Occipital lobe (tissue), 2 donors: ENCODE results near the gene CTDSP2. TPM values are rescaled to one million over a fixed set of nuclear protein-coding genes. Genes with fewer than 3 reads are reported as not detected.
A peak's percentile ranks its signal among the peaks of the same experiment; 100 is the strongest.
"Not testable (repeated sequence)": the region's sequence is repeated elsewhere in the genome, so short reads cannot be mapped to it uniquely, and the experiment has no call there.

Source experiments
- DNase-seq: peaks from one replicate; lab custom pipeline; 2025; lab: John Stamatoyannopoulos, UW
- total RNA-seq: library from RNA; depleted of rRNA; stranded (reverse); fragments of >200 nt; gene quantifications from one replicate; pipeline ENCODE4 v1.2.3, GENCODE V29; 2014

CTDSP2 gene, protein sequence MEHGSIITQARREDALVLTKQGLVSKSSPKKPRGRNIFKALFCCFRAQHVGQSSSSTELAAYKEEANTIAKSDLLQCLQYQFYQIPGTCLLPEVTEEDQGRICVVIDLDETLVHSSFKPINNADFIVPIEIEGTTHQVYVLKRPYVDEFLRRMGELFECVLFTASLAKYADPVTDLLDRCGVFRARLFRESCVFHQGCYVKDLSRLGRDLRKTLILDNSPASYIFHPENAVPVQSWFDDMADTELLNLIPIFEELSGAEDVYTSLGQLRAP
- total RNA-seq = 32.4 TPM

GRCh38 chr12:57846577-57847319, at the start of gene CTDSP2:
Gene CTDSP2 (minus strand): TSS chr12:57846729. CDS start chr12:57846435, 294 bp downstream.
- peak; percentile 98 for DNase-seq

DNA sequence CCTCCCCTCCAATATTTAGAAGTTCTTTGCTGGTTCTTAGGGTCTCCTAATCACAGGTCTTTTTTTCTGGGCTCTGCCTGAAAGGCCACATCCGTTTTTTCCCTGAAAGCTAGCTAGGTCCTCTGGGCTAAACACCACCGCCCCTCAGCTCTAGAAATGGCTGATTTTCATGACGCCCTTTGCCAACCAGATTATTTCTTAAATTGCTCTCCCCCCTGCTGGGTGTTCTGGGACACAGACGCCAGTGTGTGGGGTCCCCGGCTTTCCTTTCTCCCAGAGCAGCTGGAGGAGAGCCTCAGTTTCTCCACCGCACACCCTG, 49.5 kb upstream of the CTDSP2 start:
- no peak for DNase-seq

DNA sequence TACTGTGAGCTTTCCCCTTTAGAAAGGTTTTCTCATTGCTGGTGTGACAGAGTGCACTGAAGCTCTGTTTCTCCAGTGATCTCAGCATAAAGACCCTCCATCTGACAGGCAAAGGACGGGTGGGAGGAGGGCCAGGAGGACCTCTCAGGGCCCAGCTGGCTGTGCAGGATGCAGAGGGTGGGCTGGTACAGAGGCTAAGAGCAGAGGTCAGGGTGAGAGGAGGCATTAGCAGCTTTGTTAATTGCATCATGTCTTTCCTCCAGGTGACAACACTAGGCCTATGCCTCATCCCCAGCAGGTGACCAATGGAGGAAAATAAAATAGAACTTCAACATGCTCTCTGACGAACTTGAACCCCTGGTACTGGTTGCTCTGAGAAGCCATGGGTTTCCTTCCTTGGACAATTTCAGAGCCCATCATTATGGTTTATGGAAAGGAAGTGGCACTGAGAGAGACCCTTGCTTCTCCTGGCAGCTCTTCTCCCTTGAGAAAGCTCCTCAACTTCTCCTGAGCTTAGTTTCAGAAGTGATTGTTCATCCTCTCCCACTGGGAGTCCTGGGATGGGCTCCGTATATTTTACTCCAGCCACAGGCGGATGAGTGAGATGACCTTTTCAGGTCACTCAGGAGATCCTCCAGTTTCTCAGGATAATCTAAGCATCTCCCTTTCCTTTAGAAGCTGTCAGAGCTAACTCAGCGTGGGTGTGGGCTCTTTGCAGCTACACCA, 49.0 kb upstream of the CTDSP2 start:
- no peak for DNase-seq

DNA sequence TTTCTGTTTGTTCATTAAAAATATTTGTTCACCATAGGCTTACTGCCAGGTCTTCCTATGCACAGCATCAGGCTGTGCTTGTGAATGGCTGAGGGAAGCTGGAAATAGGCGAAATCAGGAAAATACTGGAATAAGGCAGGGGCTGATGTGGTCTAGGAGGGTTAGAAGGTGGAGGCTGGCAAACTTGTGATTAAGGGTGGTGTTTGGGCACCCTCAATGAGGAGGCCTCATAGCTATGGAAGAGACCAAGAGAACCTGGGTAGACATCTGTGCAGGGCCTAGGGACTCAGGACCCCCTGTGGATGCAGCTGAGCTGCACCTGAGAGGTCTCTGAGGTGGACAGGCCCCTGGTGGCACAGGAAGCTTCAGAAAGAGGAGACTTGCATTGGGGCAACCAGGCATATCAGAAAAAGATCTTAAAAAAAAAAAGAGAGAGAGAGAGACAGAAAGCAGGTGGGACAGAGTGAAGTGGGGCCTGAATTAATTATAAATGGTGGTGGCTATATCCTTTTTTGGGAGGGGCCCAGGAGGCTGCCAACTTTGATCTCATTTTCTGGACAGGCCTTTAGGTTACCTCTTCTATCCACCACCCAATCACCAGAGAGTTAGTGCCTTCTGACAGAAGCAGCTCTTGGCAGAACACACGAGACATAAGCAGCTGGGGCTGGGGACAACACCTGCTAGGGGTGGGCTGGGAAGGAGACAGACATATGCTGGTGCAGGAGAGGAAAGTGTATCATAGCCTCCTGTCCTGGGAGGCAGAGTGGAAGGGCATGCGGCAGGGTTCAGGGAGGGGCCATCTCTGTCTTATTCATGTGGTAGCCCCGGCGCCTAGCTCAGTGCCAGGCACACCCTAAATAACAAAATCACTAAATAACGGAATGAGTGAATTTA, 48.1 kb upstream of the CTDSP2 start:
- no peak for DNase-seq

DNA sequence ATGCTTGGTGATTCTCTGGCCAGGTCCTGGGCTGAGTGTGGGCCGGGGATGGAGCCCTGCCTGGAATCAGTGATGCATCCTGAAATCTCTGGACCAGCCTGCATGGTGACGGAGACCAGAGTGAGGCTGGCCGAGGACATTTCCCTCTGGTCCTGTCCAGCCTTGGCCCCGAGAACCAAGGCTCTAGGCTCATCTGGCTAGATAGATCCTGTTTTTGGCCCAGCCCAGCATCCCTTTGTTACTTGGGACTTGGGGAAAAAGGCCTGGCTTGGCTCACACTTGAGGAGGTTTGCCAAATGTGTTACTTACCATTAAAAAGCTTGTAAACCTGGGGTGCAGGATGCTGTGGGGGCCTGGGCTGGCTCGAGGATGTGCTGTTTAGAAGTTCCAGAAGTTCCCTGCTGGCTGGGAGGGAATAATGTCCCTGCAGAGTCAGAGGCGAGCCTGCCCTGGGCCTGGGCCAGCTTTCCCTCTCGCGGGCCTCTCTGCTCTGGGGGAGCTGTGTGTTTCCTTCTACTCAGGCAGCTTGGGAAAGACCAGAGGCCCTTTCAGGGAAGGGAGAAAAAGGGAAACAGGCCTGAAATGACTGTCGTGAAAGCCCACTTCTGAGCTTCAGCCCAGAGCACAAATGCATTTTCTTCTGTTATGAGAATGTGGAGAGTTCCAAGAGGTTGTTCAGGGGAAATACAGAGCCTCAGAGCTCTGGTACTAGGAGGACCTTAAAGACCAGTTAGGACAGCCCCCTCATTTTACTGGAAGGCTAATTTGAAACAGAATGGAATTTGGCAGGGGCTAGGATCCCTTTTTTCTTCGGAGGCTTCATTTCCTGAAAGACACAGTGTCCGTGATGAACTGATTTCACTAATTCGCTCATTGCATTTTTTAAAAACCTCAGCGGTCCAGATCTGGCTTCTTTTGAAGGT, 47.2 kb upstream of the CTDSP2 start:
- DNase-seq = peak; percentile 61

DNA sequence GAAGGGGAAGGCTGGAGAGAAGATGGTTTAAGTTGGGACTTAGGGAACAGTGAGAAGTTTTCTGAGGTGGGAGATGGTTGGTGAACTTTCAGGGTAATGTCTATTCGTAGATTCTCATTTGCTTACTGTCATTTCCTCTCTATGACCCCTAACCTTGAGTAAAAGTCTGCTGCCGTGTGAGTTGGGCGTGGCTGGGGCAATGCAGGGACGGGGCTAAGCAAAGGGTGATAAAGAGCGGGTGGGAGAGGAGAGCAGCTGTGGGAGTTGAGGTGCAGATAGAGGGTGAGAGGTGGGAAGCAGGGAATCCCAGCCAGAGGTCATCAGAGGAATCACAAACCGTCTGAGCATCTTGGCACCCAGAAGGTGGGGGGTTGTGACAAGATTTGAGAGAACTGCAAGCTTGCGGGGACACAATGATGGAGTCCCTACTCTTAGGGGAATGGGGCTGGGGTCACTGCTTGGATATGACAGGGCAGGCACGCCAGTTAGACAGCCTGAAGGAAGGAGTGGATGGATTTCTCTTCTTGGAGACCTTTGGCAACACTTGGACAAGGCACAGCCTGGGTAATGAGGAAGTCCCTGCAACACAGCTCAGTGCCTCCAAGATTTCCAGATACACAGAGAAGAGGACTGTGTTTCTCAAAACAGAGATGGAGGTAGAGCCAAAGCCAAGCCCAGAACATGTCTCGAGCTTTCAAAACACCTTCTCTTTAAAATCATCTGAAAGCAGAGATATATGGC, 45.9 kb upstream of the CTDSP2 start:
- DNase-seq = no peak

- DNase-seq = no peak
Measured at GRCh38 chr12:57891542-57892228, 45.2 kb upstream of the CTDSP2 start.

GRCh38 chr12:57890191-57891115, 43.9 kb upstream of the CTDSP2 start:
- no peak for DNase-seq

- DNase-seq = no peak
Measured at GRCh38 chr12:57889500-57889989, 43.0 kb upstream of the CTDSP2 start.

DNA sequence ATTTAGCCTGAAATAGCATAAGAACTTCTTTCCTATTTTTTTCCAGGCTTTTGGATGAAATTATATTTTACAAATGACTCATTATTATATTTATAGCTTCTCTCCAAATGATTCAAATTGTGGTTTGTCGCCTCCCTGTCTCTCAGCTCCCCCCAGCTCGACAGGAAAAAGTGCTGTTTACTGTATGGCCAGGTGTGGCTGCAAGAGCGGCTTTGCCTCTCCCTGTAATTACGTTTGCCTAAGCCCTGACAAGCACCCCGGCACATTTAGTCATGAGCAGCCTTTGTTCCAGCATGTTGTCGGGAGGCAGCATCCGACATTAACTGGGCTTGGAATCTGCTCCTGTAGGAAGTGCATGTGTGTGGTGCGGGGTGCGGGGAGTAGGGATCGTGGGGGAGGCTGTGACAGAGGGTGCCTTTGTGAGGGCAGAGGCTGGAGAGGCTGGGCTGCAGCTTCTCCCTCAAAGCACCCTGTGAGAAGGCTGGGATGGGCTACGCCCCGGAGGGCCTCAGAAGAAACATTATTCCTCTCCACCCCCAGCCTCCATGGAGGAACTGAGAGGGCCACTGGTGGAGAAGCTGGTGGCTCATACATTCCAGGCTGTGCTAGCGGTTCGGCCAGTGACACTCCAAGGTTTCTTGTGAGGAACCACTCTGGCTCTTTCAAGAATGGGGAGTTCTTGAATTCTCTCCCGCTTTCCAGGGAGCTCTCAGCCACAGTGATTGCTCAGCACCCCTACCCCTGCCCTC, 42.1 kb upstream of the CTDSP2 start:
- DNase-seq = peak; percentile 81

GRCh38 chr12:57887631-57888408, 41.3 kb upstream of the CTDSP2 start:
- DNase-seq = peak; percentile 49

GRCh38 chr12:57886964-57887363, 40.4 kb upstream of the CTDSP2 start:
- not testable (repeated sequence) for DNase-seq

DNA sequence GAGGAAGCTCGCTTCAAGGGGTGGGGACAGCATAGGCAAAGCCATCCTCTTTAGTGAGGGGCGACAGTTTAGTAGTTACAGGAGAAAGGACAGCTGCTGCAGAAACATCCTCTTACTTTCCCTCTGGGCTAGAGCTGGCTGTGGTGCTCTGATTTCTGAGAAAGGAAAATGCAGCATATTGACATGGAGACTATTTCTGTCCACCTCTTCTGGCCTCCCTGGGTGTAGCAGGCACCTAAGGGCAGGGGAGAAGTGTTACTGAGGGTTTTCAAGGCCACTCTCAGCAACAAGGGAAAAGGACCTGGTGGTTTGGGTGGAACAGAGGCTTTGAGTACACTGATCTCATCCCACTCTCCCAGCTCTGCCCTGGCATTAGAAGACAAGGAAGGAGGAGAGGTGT, 40.0 kb upstream of the CTDSP2 start:
- no peak for DNase-seq

DNA sequence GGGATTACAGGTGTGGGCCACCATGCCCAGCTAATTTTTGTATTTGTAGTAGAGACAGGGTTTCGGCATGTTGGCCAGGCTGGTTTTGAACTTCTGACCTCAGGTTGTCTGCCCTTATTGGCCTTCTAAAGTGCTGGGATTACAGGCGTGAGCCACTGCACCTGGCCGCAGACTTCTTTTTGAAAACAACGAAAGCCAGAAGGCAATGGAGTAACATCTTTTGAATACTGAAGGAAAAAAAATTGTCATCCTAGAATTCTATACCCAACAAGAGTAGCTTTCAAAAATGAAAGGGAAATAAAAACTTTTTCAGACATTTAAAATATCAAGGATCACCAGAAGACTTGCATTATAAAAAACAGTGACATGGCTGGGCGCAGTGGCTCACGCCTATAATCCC, 38.7 kb upstream of the CTDSP2 start:
- DNase-seq = no peak

GRCh38 chr12:57883700-57884099, 37.2 kb upstream of the CTDSP2 start:
- no peak for DNase-seq

GRCh38 chr12:57883057-57883456, 36.5 kb upstream of the CTDSP2 start:
- DNase-seq = no peak
